ENCODE results near the gene ARMH3.
A peak's percentile ranks its signal among the peaks of the same experiment; 100 is the strongest.

ARMH3 gene

GRCh38 chr10:101893510-101894120 lies 162.4 kb downstream of the ARMH3 start:
- DNase-seq = no peak

- DNase-seq = no peak
Observed at GRCh38 chr10:101892782-101893391, 163.1 kb downstream of the ARMH3 start.

GRCh38 chr10:101889256-101890210 lies 166.4 kb downstream of the ARMH3 start:
- peak; percentile 72 for DNase-seq

- no peak for DNase-seq
Observed at GRCh38 chr10:101888251-101888949, 167.6 kb downstream of the ARMH3 start.

DNA sequence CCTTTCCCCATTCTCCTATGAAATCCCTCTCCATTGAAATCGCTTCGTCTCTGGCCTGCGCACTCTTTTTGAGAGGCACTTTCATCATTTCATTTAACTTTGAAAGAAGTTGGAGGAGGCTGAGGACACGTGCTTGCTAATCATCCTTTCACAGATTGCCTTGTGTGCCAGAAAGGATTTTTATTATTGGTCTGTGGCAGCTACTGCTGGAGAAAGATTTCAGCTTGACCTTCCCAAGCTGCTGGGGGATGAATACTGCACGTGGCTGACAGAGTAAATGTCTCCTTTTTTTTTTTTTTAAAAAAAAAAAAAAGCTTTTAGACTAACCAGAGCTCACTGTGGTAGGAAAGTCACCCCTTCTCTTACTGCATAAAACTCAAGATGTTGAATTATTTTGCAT lies 168.2 kb downstream of the ARMH3 start:
- DNase-seq = no peak

DNA sequence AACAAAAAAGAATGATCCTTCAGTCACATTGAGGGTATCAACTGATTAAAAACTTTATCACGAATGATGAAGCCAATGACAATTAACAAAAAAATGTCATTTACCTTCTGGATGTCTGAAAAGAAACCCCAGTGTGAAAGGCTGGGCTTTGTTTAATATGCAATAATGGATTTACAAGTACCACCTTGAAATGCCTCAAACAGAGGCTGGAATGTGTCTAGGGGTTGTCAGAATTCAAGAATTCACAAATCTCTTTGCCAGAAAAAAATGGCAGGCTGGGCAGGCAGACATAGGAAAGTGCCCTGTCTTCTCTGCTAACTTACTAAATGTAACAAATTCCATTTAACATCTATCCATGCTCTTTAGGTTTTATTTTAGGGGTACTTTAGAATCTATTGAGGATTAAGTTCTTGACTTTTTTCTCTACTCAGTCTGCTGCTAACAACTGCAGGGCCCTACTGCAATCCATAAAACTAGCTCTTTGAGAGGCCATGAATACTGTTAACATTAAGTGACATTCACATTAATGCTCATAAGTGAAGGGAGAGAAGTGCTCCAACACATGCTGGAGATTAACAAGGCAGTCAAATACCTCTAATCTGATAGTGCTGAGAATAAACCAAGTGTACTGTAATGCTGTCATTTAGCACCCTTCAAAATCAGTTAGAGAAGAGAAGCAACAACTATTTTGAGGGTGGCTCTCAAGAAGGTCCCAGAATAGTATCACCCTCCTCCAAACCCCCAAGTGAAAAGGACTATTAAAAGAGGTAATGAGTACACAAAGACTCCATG lies 169.3 kb downstream of the ARMH3 start:
- DNase-seq = no peak

DNA sequence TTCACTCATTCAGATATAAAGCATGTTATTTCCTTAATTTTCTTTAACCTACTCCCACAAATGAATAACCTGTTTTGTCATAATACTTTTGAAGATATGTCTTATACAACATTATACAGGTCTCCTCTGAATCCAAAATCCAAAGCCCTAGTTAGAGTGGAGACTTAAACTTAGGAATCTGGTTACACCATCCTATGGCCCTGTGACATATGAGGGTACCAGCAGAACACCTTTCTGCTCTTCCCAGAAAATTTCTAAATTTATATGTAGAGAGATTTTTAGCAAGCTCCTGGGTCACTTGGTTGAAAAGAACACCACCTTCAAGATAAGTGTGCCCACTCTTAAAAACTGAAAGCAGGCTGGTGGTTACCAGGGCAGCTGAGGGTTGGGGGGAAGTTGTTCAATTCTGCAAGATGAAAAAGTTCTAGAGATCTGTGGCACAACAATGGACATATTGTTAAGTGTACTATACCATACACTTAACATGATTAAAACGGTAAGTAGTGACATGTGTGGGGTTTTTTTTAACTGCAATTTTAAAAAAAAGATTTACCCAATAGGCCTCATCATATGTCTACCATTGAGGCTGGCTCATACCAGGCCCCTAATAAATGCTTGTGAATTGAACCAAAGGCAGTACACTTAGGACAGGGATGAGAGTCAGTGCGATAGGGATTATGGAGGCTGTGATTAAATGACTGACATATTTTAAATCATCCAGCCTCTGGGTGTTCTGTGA lies 174.8 kb downstream of the ARMH3 start:
- DNase-seq = no peak

- no peak for DNase-seq
Observed at GRCh38 chr10:101880232-101880573, 175.8 kb downstream of the ARMH3 start.

GRCh38 chr10:101879456-101880231 lies 176.3 kb downstream of the ARMH3 start:
- DNase-seq = no peak

DNA sequence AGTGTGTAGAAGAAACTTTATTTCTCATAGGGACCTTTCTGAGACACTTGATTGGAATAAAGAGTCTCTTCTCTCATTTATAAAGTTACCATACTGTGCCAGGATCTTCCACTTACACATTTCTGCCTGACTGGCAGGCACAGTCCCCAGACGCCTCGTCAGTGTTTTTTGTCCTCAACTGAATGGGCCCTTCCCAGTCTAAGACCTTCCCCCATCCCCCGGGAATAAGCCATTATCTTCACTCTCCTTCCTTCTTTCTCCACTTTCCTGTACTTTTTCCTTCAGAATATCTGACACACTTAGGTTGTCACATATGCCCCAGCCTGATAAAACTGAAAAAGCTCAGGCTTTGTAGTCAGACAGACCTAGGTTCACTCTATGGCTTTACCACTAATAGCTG lies 177.1 kb downstream of the ARMH3 start:
- no peak for DNase-seq

DNA sequence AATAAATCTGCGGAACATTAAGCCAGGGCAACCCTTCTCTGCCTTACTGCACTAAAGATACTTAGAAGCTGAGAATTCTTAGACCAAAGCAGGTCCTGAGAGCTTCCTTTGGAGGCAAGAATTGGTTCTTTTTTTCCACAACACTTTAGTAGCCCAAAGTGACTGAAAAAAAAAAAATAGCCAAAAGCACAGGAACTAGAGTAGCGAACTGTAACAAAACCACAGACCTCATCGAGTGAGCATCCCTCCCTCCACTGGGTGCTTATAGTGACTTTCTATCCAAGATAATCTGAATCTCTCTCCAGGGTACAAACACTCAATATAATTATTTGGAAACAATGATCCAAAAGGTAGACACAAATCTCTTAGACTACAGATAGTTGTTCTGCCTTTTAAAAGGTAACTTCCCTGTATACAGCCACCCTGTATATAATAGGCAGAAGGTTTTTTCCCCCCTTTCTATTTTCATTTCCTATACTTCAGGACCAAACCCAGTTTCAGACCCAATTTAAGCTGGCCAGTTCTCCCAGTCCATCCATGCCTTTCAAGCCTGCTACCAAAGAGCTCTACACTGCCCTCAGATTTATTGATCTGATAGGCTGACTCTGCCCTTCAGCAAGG lies 180.8 kb downstream of the ARMH3 start:
- no peak for DNase-seq

GRCh38 chr10:101874252-101874651 lies 181.7 kb downstream of the ARMH3 start:
- DNase-seq = no peak

- no peak for DNase-seq
Observed at GRCh38 chr10:101867931-101868330, 188.0 kb downstream of the ARMH3 start.

- no peak for DNase-seq
Observed at GRCh38 chr10:101859530-101859929, 196.4 kb downstream of the ARMH3 start.

DNA sequence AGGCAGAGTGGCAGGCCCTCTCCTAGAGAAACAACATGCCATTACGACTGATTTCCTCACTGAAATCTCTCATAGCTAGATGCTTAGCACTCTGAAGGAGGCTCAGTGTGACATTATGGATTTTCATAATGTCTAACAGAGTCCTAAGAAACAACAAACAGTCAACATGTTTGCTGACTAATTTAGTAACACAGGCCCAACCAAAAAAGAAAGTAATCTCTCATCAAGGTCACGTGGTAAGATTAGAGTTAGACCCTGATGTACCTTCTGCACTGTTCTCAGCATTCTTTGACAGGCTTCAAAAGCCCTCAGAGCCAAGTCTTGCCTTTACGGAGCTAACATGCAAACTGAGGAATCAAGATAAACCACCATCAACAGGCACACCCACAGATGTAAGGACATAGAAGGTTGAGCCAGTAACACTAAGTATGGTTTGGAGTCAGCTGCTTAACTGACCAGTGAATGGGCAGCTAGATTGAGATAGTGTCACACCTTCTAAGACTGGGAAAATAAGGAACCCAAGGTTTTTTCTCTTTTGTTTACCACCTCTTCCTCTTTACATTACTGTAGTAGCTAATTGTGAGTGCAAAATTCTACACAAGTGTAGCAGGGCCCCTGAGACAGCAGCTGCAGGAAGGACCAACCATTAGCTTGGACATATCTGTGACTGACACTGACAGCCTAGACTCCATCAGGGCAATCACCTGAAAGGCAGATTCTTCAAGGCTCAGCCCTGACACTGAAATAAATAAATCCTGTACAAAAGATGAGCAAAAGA lies 197.1 kb downstream of the ARMH3 start:
- no peak for DNase-seq

DNA sequence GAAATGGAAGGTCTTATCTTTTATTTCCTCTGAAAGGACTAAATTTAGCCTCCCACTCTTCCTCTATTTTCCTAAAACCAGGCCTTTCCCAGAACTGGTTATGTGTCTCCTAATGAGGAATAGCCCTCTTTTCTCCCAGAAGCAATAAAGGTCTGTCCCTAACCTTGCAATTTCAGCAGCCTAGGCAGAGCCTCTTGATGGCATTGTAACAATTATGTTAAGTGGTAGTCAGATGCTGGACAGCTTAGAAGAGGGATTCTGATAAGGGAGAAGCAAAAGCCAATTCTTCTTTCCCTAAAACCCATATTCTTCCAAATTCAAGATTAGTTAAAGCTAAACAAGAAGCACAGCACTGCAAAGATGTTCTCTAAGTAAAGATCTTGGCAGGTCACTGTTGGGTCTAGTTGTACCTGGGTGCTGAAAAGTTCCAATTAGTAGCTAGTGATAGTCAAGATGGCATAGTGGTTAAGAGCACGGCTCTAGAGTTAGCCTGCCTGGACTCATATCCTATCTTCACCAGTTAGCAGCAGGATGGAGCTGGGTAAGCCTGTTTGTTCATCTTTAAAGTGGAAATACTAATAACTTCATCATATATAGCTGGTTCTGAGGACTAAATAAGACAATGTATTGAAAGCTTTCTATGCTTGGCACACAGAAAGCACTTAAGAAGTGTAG lies 198.0 kb downstream of the ARMH3 start:
- DNase-seq = no peak

GRCh38 chr10:101856626-101857025 lies 199.3 kb downstream of the ARMH3 start:
- DNase-seq = no peak

DNA sequence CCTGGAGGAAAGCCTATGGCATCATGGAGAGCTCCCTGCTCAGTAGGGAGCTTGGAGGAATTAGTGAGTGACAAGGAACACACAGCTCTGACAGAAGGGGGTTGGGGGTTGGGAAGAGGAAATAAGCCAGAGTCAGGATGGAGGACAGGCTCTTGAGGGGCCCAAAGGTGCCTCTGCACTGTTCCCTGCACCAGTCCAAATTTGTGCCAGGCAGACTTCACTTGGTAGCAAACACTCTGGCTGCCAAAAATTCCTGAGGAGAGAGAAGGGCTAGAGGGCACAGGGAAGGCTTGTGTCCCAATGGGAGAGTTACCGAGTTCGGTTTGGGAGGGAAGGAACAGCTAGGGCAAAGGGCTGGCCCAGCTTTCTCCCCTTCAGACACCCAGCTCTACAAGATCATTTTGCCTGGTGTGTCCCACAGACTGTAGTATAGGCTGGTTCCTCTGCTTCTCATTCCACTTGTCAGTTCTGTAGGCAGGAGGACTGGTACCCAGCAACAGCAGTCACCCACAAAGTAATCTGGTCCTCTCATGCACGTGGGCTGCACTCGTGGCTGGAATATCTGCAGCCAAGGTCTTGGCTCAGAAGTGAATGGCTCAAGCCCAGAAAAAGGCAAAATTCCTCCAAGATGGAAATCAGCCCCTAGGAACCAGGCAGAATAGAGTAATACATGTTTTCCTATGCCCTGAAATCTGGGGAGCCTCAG lies 204.4 kb downstream of the ARMH3 start:
- DNase-seq = no peak

Measured in activated naive CD4-positive, alpha-beta T cell treated with anti-CD3 and anti-CD28 coated beads, Interleukin-2, amount 50 U/mL, for 16 hours (primary cell).